CD8-positive, alpha-beta memory T cell (primary cell): Measurements from ENCODE around the gene TBL1X. TPM values are rescaled to one million over a fixed set of nuclear protein-coding genes. Genes with fewer than 3 reads are reported as not detected.
"Not testable (repeated sequence)": the region's sequence is repeated elsewhere in the genome, so short reads cannot be mapped to it uniquely, and the experiment has no call there.

Source experiments
- CTCF ChIA-PET: fragments of 350-600 bp; sonication (Branson Sonifier 250); formaldehyde crosslinking; loops from one replicate; lab custom pipeline; 2021; ENCODE audit warnings: antibody characterized with exemption; lab: Charles Lee
- POLR2A ChIA-PET: fragments of 350-600 bp; sonication (Branson Sonifier 250); formaldehyde crosslinking; loops from one replicate; lab custom pipeline; 2021; ENCODE audit warnings: antibody characterized with exemption; lab: Charles Lee
- DNase-seq, 5 donors: peaks; one replicate each; pipeline versions ENCODE4 v3.0.0 to v3.0.0-alpha.2; 2020 to 2022; ENCODE audit warnings: mixed read lengths in 1 of 5
- H3K27ac ChIP-seq: one replicate; pipeline ENCODE4 v1.7.0; 2013; ENCODE audit warnings: low read depth, mild to moderate bottlenecking, low read length, moderate library complexity
- H3K27me3 ChIP-seq: 2 replicates; pipeline ENCODE4 v1.7.0; 2013; ENCODE audit warnings: low read length, mild to moderate bottlenecking; ENCODE audit not compliant: insufficient read depth, poor library complexity, severe bottlenecking
- H3K36me3 ChIP-seq: 2 replicates; pipeline ENCODE4 v1.7.0; 2013; ENCODE audit warnings: mild to moderate bottlenecking, low read length, moderate library complexity; ENCODE audit not compliant: insufficient read depth
- H3K4me1 ChIP-seq: 2 replicates; pipeline ENCODE4 v1.7.0; 2013; ENCODE audit warnings: mild to moderate bottlenecking, low read length, moderate library complexity; ENCODE audit not compliant: insufficient read depth
- H3K4me3 ChIP-seq: 2 replicates; pipeline ENCODE4 v1.7.0; 2013; ENCODE audit warnings: mild to moderate bottlenecking, low read length
- H3K9me3 ChIP-seq: 2 replicates; pipeline ENCODE4 v1.7.0; 2013; ENCODE audit warnings: mild to moderate bottlenecking, low read length
- H3K27ac Mint-ChIP-seq, 8 donors: one replicate each; pipeline ENCODE4 v1.8.0; 2020 to 2021; ENCODE audit warnings: mixed read lengths in 8 of 8, mild to moderate bottlenecking in 6 of 8, inconsistent platforms in 3 of 8, moderate library complexity in 3 of 8
- H3K27me3 Mint-ChIP-seq, 2 donors: one replicate each; pipeline ENCODE4 v1.8.0; 2020 to 2021; ENCODE audit warnings: mixed read lengths in 2 of 2, mild to moderate bottlenecking in 1 of 2, moderate library complexity in 1 of 2
- H3K36me3 Mint-ChIP-seq, 3 donors: one replicate each; pipeline ENCODE4 v1.8.0; 2020 to 2021; ENCODE audit warnings: mixed read lengths in 3 of 3, inconsistent platforms in 1 of 3, mild to moderate bottlenecking in 1 of 3
- H3K4me1 Mint-ChIP-seq, 3 donors: one replicate each; pipeline ENCODE4 v1.8.0; 2020 to 2021; ENCODE audit warnings: mixed read lengths in 3 of 3, inconsistent platforms in 1 of 3, mild to moderate bottlenecking in 1 of 3
- H3K4me3 Mint-ChIP-seq, 7 donors: one replicate each; pipeline ENCODE4 v1.8.0; 2020 to 2021; ENCODE audit warnings: mixed read lengths in 7 of 7, mild to moderate bottlenecking in 6 of 7, moderate library complexity in 4 of 7, inconsistent platforms in 2 of 7
- H3K9me3 Mint-ChIP-seq, 5 donors: one replicate each; pipeline ENCODE4 v1.8.0; 2020 to 2022; ENCODE audit warnings: mixed read lengths in 5 of 5, mild to moderate bottlenecking in 3 of 5, moderate library complexity in 2 of 5, inconsistent platforms in 1 of 5
- polyA plus RNA-seq: library from polyadenylated mRNA; unstranded; fragments of 300-500 nt; fragmentation: Illumina TruSeq; gene quantifications from one replicate; pipeline ENCODE4 v1.2.3, GENCODE V29; 2021
- total RNA-seq, 2 experiments: library from RNA; stranded (reverse); gene quantifications; one replicate each; pipeline ENCODE4 v1.2.3, GENCODE V29; 2021

TBL1X gene
- total and polyA plus RNA-seq, 3 experiments from 2014 or later, result 16.1 to 25.0 (median 21.3) TPM

- POLR2A ChIA-PET, H3K9me3 ChIP-seq, H3K27ac ChIP-seq, H3K27me3 ChIP-seq, H3K27me3 Mint-ChIP-seq, CTCF ChIA-PET, H3K4me3 Mint-ChIP-seq, H3K9me3 Mint-ChIP-seq, H3K4me3 ChIP-seq, H3K36me3 ChIP-seq, DNase-seq: not testable (repeated sequence)
- H3K4me1 ChIP-seq, result peaks cover 18% of the 10 kb centered on the region
- Mint-ChIP-seq H3K4me1 (peaks cover 23 to 64% (median 35%) of the 10 kb centered on the region in 3 donors), H3K36me3 (peaks cover 3 to 26% (median 8%) of the 10 kb centered on the region in 3 donors), H3K27ac (peak overlapping the region in 3 of 8 donors; percentile 23 to 47 (median 47))
Measured at GRCh38 chrX:9475417-9475816, 10.6 kb downstream of the TBL1X start.

- peaks cover 0 to 10% of the 10 kb centered on the region in 2 donors for H3K27me3 Mint-ChIP-seq
- peaks cover 3 to 23% (median 8%) of the 10 kb centered on the region in 3 donors for H3K36me3 Mint-ChIP-seq
- ChIA-PET CTCF (no interaction called here), POLR2A (no interaction called here)
- peaks cover 0 to 2% (median 0%) of the 10 kb centered on the region in 5 donors for H3K9me3 Mint-ChIP-seq
- no peaks in the 10 kb centered on the region for H3K27me3 ChIP-seq
- H3K4me3 Mint-ChIP-seq, result no peak overlapping the region
- no peak for DNase-seq
- H3K27ac Mint-ChIP-seq, result peak overlapping the region in 3 of 8 donors; percentile 23 to 69 (median 47)
- H3K9me3 ChIP-seq, result no peaks in the 10 kb centered on the region
- H3K27ac ChIP-seq, result no peak overlapping the region
- peaks cover 18% of the 10 kb centered on the region for H3K4me1 ChIP-seq
- H3K36me3 ChIP-seq, result no peaks in the 10 kb centered on the region
- H3K4me3 ChIP-seq, result no peak overlapping the region
- peaks cover 23 to 61% (median 30%) of the 10 kb centered on the region in 3 donors for H3K4me1 Mint-ChIP-seq
Measured at GRCh38 chrX:9475984-9476383, 11.1 kb downstream of the TBL1X start.

GRCh38 chrX:9476810-9477575 lies 12.1 kb downstream of the TBL1X start:
- Histone ChIP-seq H3K4me3 (no peak overlapping the region), H3K36me3 (no peaks in the 10 kb centered on the region), H3K27me3 (no peaks in the 10 kb centered on the region), H3K4me1 (peaks cover 18% of the 10 kb centered on the region), H3K27ac (no peak overlapping the region), H3K9me3 (no peaks in the 10 kb centered on the region)
- DNase-seq, result no peak
- ChIA-PET CTCF (no interaction called here), POLR2A (no interaction called here)
- Mint-ChIP-seq H3K4me1 (peaks cover 23 to 53% (median 30%) of the 10 kb centered on the region in 3 donors), H3K36me3 (peaks cover 2 to 17% (median 8%) of the 10 kb centered on the region in 3 donors), H3K9me3 (peaks cover 0 to 2% (median 0%) of the 10 kb centered on the region in 5 donors), H3K27ac (no peak overlapping the region), H3K27me3 (peaks cover 0 to 8% of the 10 kb centered on the region in 2 donors), H3K4me3 (no peak overlapping the region)

- Mint-ChIP-seq H3K4me1 (peaks cover 13 to 34% (median 24%) of the 10 kb centered on the region in 3 donors), H3K27ac (peak overlapping the region in 1 of 8 donors; percentile 13), H3K4me3 (no peak overlapping the region), H3K27me3 (peaks cover 0 to 6% of the 10 kb centered on the region in 2 donors), H3K9me3 (no peaks in the 10 kb centered on the region), H3K36me3 (peaks cover 2 to 20% (median 4%) of the 10 kb centered on the region in 3 donors)
- ChIA-PET POLR2A (no interaction called here), CTCF (no interaction called here)
- Histone ChIP-seq H3K9me3 (no peaks in the 10 kb centered on the region), H3K4me1 (peaks cover 3% of the 10 kb centered on the region), H3K4me3 (no peak overlapping the region), H3K27ac (no peak overlapping the region), H3K36me3 (no peaks in the 10 kb centered on the region), H3K27me3 (no peaks in the 10 kb centered on the region)
- DNase-seq, result no peak
Measured at GRCh38 chrX:9482408-9482807, 17.6 kb downstream of the TBL1X start.

- Mint-ChIP-seq H3K27ac (no peak overlapping the region), H3K27me3 (peaks cover 0 to 6% of the 10 kb centered on the region in 2 donors), H3K4me1 (peaks cover 12 to 36% (median 24%) of the 10 kb centered on the region in 3 donors), H3K36me3 (peaks cover 2 to 20% (median 4%) of the 10 kb centered on the region in 3 donors), H3K9me3 (no peaks in the 10 kb centered on the region), H3K4me3 (no peak overlapping the region)
- Histone ChIP-seq H3K27ac (no peak overlapping the region), H3K36me3 (no peaks in the 10 kb centered on the region), H3K27me3 (no peaks in the 10 kb centered on the region), H3K4me3 (no peak overlapping the region), H3K4me1 (no peaks in the 10 kb centered on the region), H3K9me3 (no peaks in the 10 kb centered on the region)
- ChIA-PET CTCF (no interaction called here), POLR2A (no interaction called here)
- no peak for DNase-seq
Measured at GRCh38 chrX:9482837-9483236, 18.0 kb downstream of the TBL1X start.

- Mint-ChIP-seq H3K36me3 (peaks cover 2 to 20% (median 4%) of the 10 kb centered on the region in 3 donors), H3K9me3 (no peaks in the 10 kb centered on the region), H3K4me1 (peaks cover 11 to 38% (median 24%) of the 10 kb centered on the region in 3 donors), H3K4me3 (no peak overlapping the region), H3K27me3 (peaks cover 0 to 6% of the 10 kb centered on the region in 2 donors), H3K27ac (no peak overlapping the region)
- H3K27ac ChIP-seq, result no peak overlapping the region
- POLR2A ChIA-PET, result no interaction called here
- H3K4me1 ChIP-seq, result no peaks in the 10 kb centered on the region
- DNase-seq, result no peak
- no peak overlapping the region for H3K4me3 ChIP-seq
- CTCF ChIA-PET, result no interaction called here
- H3K36me3 ChIP-seq, result no peaks in the 10 kb centered on the region
- no peaks in the 10 kb centered on the region for H3K27me3 ChIP-seq
- no peaks in the 10 kb centered on the region for H3K9me3 ChIP-seq
Measured at GRCh38 chrX:9483376-9483775, 18.5 kb downstream of the TBL1X start.

- H3K4me1 Mint-ChIP-seq, result peaks cover 9 to 48% (median 19%) of the 10 kb centered on the region in 3 donors
- Histone ChIP-seq H3K27me3 (no peaks in the 10 kb centered on the region), H3K4me1 (no peaks in the 10 kb centered on the region), H3K36me3 (no peaks in the 10 kb centered on the region), H3K4me3 (no peak overlapping the region), H3K9me3 (no peaks in the 10 kb centered on the region), H3K27ac (no peak overlapping the region)
- CTCF ChIA-PET, result no interaction called here
- POLR2A ChIA-PET, result no interaction called here
- H3K27me3 Mint-ChIP-seq, result peaks cover 0 to 4% of the 10 kb centered on the region in 2 donors
- H3K9me3 Mint-ChIP-seq, result no peaks in the 10 kb centered on the region
- H3K36me3 Mint-ChIP-seq, result peaks cover 2 to 15% (median 4%) of the 10 kb centered on the region in 3 donors
- no peak overlapping the region for H3K4me3 Mint-ChIP-seq
- no peak for DNase-seq
- H3K27ac Mint-ChIP-seq, result peak overlapping the region in 1 of 8 donors; percentile 9
Measured at GRCh38 chrX:9486786-9487387, 22.0 kb downstream of the TBL1X start.

- Mint-ChIP-seq H3K4me1 (peaks cover 10 to 49% (median 16%) of the 10 kb centered on the region in 3 donors), H3K36me3 (peaks cover 0 to 8% (median 2%) of the 10 kb centered on the region in 3 donors), H3K27ac (no peak overlapping the region), H3K27me3 (peaks cover 0 to 3% of the 10 kb centered on the region in 2 donors), H3K4me3 (no peak overlapping the region), H3K9me3 (no peaks in the 10 kb centered on the region)
- POLR2A ChIA-PET, result no interaction called here
- no peak for DNase-seq
- no peaks in the 10 kb centered on the region for H3K9me3 ChIP-seq
- no peak overlapping the region for H3K27ac ChIP-seq
- no peak overlapping the region for H3K4me3 ChIP-seq
- no peaks in the 10 kb centered on the region for H3K36me3 ChIP-seq
- H3K4me1 ChIP-seq, result no peaks in the 10 kb centered on the region
- CTCF ChIA-PET, result no interaction called here
- H3K27me3 ChIP-seq, result no peaks in the 10 kb centered on the region
Measured at GRCh38 chrX:9488586-9488985, 23.7 kb downstream of the TBL1X start.
